GM21723 (cell line): ENCODE measurements around the gene POLR1A.

Experiments used
- ATAC-seq: cut with Tn5 transposase; IDR thresholded peaks from one replicate; pipeline ENCODE4 v1.9.1; 2021; ENCODE audit warnings: mild to moderate bottlenecking, moderate library complexity; ENCODE audit not compliant: unreplicated experiment

The POLR1A gene

GRCh38 chr2:86097114-86097896 is 8.4 kb downstream of the POLR1A start:
- no peak for ATAC-seq

- no peak for ATAC-seq
Observed at GRCh38 chr2:86094229-86094628, 11.5 kb downstream of the POLR1A start.

DNA sequence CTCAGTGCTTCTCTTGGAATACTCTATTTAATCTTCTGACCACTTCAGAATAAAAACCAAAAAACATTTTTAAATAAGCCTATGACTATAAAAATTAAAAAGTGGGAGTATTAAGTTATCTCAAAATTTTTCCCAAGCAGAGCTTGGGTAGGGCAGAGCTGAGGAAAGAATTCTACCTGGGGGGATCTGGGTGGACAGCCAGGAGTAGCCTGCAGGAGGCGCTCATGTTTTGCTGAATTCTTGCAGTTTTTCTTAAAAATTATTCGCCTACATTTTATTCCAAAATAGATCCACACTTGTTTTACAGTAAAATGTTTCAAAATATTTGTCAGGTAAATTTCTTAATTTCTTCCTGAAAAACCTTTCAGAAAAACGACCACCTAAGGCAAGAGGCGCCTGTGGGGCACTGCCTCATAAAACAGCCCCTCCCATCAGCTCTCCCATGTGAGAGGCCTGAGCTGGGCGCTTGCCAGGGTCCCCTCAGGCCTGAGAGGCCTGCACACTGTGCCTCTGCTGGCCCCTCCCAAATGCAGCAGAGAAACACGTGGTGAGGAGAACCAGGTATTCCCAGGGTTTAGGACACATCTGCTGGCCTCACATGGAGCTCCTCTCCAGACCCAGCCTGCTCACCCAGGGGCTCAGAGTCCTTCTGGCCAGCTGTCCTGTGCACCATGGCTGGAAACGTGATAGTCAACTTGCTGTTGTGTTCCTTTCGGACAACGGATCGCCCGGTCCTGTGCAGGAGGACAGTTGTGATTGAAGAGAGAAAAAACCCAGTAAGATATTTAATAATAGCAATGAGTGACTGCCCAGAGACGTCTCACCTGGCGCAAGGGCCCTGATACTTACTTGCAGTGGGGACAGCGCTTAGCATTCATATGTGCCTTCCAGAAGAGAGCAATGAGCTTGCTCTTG is 17.5 kb downstream of the POLR1A start:
- ATAC-seq = no peak

DNA sequence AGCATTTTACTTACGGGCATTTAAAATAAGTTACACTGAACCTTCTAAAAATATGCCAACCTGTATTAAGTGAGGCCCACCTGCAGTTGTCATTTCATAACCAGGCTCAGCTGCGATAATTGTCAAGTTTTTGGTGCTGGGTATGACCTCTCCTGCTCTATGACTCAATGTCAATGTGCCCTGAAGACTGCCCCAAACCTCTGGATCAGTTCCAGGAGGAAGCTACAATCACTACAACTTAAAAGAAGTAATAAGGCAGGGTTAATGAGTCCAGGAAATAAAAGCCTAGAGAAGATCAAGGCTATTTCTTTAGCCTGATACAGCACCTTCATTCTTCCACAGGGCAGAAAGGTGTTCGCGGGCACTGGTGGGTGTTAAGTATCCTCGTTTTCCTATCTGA is 22.9 kb downstream of the POLR1A start:
- ATAC-seq = no peak

DNA sequence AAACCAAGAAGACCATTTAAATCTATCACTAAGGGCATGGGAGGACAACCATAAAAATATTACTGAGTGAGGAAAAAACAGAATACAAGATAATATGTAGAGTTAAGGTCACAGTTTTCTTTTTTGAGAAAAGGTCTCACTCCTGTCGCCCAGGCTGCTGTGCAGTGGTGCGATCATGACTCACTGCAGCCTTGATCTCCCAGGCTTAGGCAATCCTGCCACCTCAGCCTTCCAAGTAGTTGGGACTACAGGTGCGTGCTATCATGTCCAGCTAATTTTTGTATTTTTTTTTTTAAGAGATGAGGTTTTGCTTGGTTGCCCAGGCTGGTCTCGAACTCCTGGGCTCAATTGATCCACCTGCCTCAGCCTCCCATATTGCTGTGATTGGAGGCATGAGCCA is 24.0 kb downstream of the POLR1A start:
- ATAC-seq = no peak

- peak; percentile 79 for ATAC-seq
Observed at GRCh38 chr2:86079981-86080911, 25.4 kb downstream of the POLR1A start.

DNA sequence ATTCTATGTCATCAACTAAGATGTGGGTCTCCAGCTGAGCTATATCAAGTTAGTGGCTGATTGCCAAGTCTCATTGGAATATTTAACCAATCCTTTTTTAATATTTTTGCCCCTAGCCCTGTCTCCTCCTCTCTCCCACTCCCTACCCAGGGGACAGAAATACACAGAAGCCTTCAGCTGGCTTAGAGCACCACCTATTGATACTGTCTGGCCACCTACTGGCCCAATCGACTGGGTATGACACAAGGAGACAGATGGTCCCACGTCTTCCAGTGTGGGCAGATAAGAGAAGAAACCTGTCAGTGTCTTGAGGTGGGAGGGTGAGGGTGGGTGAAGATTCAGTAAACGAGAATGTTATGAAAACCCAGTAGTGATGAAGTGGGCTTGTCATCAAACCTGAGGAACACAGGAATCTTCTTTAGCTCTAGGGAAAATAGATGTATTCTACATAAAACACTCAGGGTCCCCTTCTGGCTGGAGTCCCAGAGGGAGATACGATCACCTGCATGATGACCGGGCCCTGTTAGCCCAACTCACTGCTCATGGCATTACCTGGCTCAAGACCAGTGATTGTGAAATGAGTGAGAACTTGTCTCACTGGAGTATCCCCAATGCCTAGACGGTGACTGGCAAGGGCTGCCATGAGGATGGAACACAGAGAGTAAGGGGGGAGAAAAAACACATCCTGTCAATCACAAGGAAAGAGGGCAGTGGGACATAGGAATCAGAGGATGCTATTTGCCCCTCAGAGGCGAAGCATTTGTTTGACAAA is 26.7 kb downstream of the POLR1A start:
- ATAC-seq = no peak

GRCh38 chr2:86075886-86076285 is 29.8 kb downstream of the POLR1A start:
- ATAC-seq = no peak

GRCh38 chr2:86074811-86075210 is 30.9 kb downstream of the POLR1A start:
- ATAC-seq = no peak

- ATAC-seq = no peak
Observed at GRCh38 chr2:86074256-86074655, 31.4 kb downstream of the POLR1A start.

DNA sequence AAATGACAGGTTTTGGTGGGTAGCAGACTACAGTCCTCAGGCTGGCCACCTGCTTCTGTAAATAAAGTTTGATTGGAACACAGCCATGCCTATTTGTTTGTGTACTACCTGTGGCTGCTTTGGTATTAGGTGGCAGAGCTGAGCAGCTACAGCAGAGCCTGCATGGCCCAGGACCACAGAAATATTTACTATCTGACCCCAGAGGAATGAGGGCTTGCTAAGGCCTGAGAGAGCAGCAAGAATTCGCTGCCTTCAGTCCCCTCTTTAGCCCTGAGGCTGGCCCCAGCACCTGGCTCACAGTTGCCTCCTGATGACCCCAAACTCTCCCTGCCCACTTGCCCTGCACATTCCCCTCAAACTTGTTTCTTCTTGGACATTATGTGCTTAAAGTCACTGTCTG is 32.5 kb downstream of the POLR1A start:
- no peak for ATAC-seq

DNA sequence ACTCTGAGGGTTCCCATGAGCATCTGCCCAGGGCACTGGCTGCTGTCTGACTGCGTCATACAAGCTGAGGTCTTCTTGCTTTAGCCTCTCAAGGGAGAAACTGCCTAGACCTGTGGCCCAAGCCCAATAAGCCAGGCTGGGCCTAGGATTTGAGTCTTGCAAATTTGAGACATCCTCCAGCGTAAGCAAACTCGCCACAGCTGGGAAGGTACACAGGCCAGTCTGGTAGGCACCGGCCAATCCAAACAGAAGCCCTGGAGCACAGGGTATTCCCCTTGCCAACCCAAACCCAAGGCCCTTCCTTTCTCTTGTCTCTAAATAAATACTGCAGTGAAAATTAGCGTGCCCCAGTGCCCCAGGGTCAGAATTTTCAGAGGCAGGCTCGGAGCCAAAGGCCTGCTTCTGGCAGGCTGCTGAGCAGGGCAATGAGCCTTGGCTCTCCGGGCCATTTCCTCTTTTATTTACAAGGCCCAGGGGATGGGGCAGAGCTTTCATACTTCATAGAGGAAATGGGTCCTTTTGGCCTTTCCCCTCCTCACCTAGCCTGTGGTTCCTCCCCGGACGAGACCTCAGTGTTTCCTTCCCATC is 33.3 kb downstream of the POLR1A start:
- peak; percentile 61 for ATAC-seq

- ATAC-seq = no peak
Observed at GRCh38 chr2:86070868-86071267, 34.8 kb downstream of the POLR1A start.

GRCh38 chr2:86069783-86070339 is 35.8 kb downstream of the POLR1A start:
- ATAC-seq = no peak

GRCh38 chr2:86069091-86069685 is 36.5 kb downstream of the POLR1A start:
- no peak for ATAC-seq

- no peak for ATAC-seq
Observed at GRCh38 chr2:86068648-86069047, 37.0 kb downstream of the POLR1A start.

- peak; percentile 70 for ATAC-seq
Observed at GRCh38 chr2:86068136-86068588, 37.5 kb downstream of the POLR1A start.

DNA sequence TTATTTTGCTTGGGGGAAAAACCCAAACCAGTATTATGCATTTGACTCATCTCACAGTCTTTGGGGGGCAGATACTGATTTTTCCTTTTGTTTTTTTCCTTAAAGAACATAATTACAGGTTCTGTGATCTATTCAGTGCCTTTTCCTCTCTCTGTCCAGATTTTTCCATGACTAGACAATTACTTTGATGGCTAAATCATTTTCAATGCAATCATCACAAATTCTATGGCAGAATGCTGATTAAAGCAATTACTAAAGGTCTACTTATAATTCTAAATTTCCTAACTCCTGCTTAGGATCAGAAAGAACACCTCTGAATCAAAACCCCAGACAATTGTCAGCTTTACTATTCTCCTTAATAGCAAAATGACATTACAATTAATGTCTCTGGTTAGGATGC is 38.8 kb downstream of the POLR1A start:
- ATAC-seq = no peak

GRCh38 chr2:86066007-86066578 is 39.6 kb downstream of the POLR1A start:
- ATAC-seq = no peak
